Inflammatory macrophage treated with lipopolysaccharide for 4 hours (primary cell): ENCODE data around the gene PREP.

ENCODE experiments used
- DNase-seq: peaks from one replicate; pipeline ENCODE4 v3.0.0-alpha.2; 2020

Gene PREP

DNA sequence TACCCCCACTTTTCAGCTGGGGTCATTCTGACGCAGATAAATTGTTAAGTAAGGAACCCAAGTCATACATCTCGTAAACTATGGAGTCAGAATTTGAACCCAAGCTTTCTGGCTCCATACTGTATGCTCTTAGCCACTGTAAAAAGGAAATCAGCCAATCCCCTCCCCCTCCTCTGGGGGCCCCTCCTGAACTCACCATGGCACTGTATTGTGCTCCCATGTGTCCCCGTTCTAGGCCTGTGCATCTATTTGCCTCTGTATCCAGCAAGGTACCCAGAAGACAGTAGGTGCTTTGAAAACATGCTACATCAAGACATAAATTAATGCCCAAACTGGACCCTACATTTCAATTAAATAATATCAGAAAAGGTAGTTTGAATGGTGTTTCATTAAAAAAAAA lies 98.5 kb downstream of the PREP start:
- no peak for DNase-seq

DNA sequence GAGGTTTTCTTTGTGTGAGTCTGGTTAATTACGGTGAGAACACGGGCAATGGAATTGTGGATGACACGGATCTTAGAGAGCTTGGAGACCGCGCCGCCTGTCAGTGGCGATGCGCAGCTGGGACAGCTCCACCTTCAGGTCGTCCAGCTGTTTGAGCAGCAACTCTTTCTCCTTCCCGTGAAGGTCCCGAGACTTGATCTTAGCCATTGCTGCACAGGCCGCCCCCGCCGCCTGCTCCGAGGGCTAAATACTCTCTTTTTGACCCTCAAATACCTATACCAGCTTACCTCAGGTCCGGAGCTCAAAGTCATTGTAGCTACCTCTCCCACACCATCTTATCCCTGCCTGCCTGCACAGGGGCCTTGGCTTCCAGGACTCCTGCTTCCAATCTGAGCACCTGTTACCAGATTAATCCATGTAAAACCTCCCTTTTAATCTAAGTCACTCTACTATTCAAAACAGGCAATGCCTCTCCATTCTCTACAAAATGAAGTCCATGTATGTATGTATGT lies 100.2 kb downstream of the PREP start:
- DNase-seq = no peak

DNA sequence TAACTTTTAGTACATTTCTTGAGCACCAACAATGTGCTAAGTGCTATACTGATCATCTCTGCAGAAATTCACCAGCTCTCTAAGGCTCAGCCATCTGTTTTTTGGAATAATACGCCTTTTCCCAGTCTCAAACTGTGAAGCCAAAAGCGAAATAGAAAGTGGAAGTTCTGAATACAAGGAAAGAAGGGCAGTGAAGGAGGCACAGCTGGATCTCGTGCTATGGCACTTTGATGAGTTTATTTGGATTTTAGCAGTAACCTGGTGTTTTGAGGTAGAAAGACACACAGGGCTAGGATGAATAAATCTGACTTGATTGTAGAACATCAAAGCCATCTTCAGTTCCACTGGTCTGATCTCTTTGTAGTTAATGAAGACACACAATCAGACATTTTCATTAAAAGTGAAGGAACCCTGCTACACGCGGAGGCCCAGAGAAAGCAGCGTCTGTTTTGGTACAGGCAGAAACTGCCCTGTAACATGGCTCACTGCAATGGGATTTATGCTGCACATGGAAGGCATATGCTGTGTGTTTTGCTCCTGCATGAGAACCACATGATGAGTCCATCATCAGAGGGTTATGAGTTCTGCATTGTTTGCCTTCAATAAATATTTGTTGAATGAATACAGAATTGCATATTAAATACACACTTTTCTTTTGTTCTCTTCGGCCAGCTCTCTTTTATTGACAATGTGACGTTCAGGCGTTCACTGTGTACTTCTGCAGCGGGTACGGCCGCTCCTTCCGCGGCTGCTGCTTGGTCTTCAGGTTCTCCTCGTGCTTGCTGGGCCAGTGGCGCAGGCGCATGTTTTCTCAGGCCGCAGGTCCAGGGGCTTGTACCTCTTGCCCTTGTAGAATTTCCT lies 100.9 kb downstream of the PREP start:
- no peak for DNase-seq

DNA sequence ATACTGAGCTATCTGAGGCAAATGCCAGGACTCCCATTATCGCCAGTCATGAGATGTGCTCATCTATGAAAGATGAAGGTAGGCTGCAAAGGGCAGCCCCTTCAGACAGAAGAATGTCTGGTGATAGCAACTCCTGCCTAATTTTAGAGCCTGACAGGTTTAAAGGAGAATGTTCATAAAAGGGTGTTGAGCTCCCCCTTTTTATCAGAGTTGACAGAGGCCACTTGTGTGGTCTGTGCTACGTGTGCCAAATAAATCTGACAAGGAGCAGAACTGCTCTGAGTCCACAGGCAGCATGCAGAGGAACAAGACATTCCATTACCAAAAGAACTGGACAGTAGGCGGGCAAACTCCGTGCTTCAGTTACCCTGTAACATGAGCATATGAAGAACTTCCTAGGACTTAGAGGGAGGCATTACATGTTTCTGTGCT lies 101.8 kb downstream of the PREP start:
- DNase-seq = no peak

DNA sequence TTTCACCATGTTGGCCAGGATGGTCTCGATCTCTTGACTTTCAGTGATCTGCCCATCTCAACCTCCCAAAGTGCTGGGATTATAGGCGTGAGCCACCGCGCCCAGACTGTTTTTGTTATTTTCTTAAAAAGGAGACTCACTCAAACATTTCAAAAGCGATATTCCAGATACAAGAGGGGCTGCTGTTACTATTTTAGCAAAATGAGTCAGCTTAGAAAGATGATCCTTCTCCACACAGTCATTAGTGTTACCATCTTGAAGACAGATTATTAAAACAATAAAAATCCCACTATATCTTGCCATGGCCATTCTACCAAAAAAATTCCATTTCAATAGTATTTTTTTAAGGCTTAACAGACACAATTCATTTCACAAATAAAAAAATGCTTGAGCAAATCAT lies 102.8 kb downstream of the PREP start:
- no peak for DNase-seq

DNA sequence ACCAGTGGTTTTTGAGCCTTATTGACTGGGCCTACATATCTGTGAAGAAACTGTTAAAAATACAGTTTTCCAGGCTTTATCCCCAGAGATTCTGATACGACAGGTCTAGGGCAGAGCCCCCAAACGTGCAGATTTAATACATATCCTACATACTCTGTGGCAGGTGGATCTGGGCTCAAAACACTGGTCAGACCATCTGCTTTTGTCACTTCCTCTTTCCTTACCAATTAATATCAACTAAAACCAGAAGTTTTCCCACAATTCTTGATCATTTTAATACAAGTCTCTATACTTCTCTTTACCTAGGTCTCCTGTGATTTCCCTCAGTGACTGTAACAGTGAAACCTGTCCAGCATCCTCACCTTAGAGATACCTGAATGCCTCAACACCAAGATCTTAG lies 108.8 kb downstream of the PREP start:
- DNase-seq = no peak

DNA sequence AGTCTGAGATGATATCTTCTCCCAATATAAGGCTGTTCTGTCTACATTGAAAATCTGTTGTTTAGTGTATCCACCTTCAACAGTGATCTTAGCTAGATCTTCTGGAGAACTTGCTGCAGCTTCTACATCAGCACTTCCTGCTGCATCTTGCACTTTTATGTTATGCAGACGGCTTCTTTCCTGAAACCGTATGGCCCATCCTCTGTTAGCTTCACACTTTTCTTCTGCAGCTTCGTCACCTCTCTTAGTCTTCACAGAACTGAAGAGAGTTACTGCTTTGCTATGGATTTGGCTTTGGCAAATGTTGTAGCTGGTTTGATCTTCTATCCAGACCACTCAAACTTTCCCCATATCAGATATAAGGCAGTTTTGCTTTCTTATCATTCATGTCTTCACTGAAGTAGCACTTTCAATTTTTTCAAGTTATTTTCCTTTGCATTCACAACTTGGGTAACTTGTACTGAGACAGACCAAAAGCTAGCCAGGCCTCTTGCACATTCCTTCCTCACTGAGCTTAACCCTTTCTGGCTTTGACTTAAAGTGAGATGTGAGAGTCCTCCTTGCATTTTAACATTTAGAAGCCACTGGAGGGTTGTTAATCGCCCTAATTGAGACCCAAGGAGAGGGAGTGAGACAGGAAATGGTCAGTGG lies 110.1 kb downstream of the PREP start:
- no peak for DNase-seq

DNA sequence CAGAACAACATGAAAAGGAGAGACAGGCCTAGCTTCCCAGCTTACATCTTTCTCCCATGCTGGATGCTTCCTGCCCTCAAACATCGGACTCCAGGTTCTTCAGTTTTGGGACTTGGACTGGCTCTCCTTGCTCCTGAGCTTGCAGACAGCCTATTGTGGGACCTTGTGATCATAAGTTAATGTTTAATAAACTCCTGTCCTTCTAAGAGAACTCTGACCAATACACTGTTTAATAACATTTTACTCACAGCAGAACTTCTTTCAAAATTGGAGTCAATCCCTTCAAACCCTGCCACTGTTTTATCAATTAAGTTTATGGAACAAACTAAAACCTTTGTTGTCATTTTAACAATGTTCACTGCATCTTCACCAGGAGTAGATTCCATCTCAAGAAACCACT lies 111.4 kb downstream of the PREP start:
- DNase-seq = no peak

DNA sequence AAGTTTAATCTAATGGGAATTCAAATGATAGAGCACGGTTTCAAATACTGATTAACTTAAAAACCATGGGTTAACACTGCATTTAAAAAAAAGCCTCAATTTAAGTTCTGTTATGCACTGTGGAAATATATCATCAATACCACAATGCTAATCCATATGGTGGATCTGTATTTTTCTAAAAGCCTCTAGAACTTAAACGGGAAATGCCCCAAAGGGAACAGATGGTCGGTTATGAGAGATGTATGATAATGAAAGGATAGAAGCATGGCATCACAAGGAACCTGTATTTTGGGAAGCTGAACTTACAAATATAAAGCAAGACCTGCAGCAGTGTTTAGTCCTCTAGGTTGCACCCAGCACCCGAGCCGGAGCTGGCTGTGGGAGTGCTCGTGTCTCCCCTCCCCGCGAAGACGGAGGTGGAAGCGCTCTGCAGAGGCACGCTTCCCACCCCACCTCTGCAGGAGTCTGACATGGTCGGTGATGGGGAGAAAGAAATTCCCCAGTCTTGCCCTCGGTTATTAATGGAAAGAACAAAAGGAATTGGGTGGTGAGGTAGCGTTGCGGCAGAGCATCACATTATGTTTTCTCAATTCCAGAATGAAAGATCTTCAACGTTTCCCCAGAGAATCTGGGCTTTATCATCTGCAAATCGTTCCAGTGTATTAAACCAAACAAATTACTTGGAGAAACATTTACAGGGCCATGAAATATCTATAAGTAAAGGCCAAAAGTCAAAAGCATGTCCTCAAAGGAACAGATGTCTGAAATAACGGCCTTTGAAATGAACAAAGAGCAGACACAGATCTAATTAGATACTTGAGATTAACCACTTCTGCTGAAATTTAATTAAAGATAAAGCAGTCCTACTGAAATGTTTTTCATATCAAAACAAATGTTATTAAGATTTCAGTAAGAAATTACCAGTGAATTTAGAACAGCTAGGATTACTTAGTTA lies 120.0 kb downstream of the PREP start:
- no peak for DNase-seq

DNA sequence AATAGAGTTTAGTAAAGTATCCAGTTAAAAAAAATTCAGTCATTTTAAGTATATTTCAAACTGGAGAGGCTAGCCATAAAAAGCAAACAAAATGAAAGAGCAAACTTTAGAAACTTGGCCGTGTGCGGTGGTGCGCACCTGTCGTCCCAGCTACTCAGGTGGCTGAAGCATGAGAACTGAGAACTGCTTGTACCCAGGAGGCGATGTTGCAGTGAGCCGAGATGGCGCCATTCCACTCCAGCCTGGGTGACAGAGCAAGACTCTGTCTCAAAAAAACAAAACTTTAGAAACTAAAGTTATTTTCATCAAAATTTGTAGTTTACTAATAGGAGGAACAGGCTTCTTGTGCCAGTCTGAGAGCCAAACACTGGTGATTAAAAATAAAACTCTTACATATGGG lies 122.8 kb downstream of the PREP start:
- no peak for DNase-seq

DNA sequence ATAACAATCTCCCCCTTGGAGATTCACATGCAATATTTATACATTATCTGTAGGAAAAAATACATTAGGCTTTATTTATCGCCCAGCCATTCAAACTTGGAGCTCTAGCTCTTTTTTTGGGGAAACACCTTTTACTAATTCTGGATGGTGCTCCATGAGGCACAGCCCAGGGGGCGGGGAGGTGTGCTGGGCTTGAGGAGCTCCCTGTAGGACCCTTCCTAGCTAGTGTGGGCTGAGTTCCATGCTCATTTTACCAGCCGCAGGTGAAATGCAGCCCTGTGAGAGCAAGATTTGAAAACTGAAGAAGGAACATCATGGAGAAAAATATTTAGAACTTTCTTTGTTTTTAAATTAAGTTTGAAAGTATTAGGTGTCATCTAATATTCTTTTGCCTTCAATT lies 123.4 kb downstream of the PREP start:
- DNase-seq = no peak

DNA sequence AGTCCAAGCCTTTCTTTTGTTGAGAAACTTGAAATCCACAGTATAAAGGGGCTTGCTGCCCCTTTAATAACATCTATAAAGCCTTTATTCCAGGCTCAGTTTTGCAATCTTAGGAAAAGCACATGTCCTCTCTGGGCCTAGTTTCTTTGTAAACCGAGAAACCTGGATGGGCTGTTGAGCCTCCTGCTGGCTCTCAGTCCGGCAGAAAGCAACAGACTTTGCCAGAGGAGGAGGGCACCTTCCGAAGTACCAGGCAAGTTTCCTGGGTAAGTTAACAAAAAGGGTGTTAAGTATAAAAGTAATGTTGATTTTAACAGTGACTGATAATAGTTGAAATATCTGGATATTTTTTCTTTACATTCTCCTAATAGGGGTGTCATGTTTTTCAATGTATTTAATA lies 124.1 kb downstream of the PREP start:
- no peak for DNase-seq

DNA sequence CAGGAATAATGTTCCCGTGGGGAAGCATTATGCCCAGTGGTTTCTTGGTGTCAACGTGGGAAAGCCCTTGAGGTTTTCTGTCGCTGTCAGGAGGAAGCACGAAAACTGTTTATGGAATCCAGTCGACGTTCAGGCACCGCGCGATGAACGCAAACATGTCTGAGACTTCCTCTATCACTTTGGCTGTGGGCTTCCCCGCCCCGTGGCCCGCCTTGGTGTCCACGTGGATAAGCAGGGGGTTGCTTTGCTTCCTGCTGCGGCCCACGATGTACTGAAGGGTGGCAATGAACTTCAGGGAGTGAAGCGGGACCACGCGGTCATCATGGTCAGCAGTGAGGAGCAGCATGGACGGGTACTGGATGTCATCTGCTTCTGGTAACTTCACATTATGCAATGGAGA lies 124.8 kb downstream of the PREP start:
- no peak for DNase-seq

DNA sequence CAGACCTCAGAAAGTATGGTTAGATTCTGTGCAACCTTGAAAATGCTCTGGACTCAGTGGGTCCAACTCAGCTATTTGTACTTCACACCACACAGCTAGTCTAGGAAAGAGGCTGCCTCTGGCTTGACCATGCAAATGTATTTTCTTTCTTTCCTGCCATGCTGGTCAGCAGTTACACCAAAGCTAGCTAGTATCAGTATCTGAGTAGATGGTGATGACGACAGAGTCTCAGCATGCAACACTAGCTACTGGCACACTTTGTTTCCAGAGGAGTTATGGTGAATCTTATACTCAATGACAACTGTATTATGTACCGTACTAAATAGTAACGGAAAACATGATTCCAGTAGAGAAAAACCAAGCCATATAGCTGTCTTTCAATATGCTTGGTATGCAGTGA lies 126.5 kb downstream of the PREP start:
- DNase-seq = no peak

DNA sequence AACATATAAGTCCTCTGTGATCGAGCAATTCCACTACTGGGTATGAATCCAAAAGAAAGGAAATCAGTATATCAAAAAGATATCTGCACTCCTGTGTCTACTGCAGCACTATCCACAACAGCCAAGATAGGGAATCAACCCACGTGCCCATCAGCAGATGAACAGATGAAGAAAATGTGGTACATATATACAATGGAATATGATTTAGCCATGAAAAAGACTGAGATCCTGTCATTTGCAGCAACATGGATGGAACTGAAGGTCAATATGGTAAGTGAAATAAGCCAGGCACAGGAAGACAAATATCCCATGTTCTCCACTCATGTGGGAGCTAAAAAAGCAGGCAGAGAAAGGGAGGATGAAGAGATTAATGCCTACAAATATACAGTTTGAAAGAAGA lies 127.3 kb downstream of the PREP start:
- DNase-seq = no peak

DNA sequence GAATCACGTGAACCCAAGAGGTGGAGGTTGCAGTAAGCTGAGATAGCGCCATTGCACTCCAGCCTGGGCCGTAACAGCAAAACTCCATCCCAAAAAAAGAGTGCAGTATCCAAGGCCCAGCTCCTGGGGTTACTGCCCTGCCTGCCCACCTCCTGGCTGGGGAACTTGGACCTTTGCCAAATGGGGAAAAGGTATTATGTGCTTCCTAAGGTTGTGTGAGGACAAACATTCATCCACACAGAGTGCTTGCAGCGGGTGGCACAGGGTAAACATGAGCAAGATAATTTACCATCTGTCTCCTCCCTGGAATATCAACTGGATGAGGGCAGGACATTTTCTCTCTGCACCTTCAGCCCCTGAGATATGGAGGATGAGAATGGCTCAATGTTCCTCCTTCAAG lies 128.2 kb downstream of the PREP start:
- DNase-seq = no peak

DNA sequence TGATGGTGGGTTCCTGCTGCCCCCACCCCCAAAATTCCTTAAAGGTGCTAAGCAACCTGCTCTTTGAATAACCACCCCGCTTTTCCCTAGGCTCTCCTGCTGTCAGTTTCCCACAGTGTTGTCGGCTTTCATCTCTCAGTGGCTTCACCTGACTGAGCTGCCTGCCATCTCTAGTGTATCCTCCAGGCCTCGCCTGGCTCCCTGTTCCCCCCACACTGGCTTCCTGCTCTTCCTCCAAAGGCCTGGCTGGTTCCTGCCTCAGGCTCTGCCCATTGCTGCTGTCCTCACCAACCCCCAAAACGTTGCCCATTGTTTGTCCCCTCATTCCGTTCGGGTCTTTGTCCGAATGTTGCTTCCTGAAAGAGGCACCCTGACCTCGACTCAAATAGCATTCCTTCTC lies 129.3 kb downstream of the PREP start:
- DNase-seq = no peak

DNA sequence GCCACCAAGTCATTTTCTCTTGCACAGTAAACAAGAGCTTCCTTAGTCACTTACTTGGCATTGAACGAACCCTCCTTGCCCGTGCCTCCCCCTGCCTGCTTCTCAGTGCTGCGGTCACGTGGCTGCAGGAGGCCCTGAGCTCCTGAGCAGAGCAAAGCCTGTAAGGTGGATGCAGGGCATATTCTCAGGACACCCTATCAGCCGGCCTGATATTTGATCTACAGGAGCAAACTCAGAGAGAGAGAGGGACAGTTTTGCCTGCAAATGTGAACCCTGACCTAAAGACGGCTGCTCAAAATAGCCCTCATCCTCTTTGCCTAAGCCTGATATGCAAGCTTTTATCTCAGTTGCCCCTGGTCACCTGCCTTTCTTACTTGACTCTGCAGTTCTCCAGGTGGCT lies 130.1 kb downstream of the PREP start:
- no peak for DNase-seq

DNA sequence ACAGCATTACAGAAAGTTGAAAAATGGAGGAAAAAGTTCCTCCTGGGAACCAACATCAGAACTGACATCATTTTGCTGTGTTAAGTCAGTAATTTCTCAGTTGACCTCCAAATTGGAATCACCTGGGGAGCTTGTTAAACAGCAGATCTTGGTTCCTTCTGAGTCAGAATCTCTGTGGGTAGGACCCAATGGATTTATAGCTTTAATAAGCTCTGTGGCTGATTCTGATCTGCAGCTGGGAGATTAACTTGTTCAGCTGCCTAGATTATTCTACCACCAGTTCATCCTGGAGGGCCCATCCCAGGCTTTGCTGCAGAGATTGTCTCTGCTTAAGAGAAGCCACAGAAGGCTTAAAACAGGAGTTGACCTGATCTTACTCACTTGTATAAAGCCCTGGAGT lies 132.4 kb downstream of the PREP start:
- no peak for DNase-seq

DNA sequence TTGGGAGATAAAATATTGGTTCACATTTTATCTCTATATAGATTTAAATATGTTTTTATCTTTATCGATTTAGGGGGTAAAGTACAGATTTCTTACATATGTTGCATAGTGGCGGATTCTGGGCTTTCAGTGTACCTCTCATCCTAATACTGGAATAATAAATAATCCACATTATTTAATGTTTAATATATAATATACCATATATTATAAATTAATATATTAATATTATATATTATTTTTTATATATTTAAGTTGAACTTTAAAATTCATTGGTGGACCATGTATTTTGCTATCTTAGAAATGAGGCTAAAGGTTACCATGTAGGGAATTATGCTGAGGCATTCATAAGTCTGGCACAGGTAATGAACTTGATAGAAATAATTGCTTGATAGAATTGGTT lies 133.5 kb downstream of the PREP start:
- DNase-seq = no peak

DNA sequence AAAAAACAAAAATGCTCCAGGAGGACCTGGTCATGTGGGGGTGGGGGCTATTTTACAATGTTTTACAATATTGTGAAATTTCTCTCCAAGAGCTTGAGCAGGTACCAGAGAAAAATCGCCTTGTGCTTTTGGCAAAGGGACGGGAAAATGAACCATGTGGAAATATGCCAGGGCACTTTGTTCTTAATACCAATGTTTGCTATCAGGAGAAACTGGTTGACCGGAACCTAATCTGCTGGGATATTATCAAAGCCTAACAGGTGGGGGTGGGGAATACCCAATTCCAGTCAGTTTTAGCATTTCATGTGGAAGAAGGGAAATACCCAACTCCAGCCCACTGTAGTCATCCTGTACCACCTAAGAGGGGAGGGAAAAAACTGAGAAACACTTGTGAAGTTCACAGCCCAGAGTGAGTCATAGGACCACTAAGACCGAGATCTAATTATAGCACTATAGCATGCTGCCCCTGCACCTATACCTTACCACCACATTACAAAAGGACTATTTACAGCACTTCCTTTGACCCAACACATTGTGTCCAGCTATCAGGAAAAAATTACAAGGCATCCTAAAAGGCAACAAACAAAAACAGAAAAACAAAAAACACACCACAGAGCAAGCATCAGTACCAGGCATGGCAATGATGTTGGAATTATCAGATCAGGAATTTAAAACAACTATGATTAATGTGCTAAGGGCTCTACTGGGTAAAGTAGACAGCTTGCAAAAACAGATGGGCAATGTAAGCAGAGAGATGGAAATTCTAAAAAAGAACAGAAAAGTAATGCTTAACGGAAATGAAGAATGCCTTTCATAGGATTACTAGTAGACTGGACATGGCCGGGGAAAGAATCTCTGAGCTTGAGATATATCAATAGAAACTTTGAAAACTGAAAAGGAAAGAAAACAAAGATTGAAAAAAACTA lies 138.9 kb downstream of the PREP start:
- DNase-seq = no peak
